Activated naive CD4-positive, alpha-beta T cell treated with anti-CD3 and anti-CD28 coated beads, Interleukin-2, amount 10 ng/mL, durations not matched to agents 7 days and 5 days (primary cell): ENCODE measurements around the gene WNT7A.
"Not testable (repeated sequence)": the region's sequence is repeated elsewhere in the genome, so short reads cannot be mapped to it uniquely, and the experiment has no call there.

Experiments
- CTCF ChIA-PET: fragments of 350-600 bp; sonication (Branson Sonifier 250); formaldehyde crosslinking; loops from one replicate; lab custom pipeline; 2021; ENCODE audit warnings: antibody characterized with exemption; lab: Charles Lee
- DNase-seq: peaks from one replicate; pipeline ENCODE4 v3.0.0-alpha.2; 2020
- H3K27ac Mint-ChIP-seq: one replicate; pipeline ENCODE4 v1.8.0; 2021; ENCODE audit warnings: mild to moderate bottlenecking, moderate library complexity, mixed read lengths
- H3K27me3 Mint-ChIP-seq: one replicate; pipeline ENCODE4 v1.8.0; 2021; ENCODE audit warnings: mild to moderate bottlenecking, mixed read lengths
- H3K36me3 Mint-ChIP-seq: one replicate; pipeline ENCODE4 v1.8.0; 2021; ENCODE audit warnings: mixed read lengths
- H3K4me1 Mint-ChIP-seq: one replicate; pipeline ENCODE4 v1.8.0; 2021; ENCODE audit warnings: mixed read lengths
- H3K4me3 Mint-ChIP-seq: one replicate; pipeline ENCODE4 v1.8.0; 2021; ENCODE audit warnings: mild to moderate bottlenecking, moderate library complexity, mixed read lengths
- H3K9me3 Mint-ChIP-seq: one replicate; pipeline ENCODE4 v1.8.0; 2021; ENCODE audit warnings: mixed read lengths

The WNT7A gene

DNA sequence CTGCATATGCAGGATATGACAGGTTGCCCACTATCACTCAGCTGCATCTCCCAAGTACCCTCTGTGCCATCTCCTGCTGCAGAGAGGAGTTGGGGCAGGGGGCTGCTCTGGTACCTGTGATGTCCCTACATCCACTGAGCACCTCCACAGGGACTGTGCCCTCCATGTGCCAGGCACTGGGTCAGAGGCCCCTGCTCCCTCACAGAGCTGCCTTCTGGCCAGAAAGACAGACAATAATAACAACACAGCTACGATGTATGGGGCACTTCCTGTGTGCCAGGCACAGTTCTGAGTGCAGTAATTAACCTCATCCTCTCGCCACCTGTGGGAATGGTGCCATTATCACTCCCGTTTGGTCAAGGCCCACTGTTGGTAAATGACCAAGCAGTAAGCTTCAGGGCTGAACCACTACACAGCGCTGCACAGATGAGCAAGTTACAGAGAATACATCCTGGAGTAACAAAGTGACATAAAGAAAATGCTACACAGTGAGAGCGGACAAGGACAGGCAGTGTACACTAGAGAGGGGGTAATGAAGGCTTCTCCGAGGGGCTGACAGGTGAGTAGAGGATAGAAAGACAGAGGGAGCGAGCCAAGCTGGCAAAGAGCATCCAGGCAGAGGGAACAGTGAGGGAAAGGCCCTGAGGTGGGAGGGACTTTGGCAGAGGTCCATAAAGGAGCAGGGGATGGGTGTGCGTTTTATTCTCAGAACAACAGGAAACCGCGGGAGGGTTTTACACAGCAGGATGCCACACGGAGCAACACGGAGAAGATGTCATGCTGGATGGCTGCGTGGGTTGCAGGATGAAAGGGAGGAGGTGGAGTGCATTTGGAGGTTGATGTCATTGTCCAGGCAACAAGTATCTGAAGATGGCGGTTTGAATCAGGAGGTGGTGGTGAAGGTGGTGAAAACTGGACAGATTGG, 13.6 kb downstream of the WNT7A start:
- peak overlapping the region; percentile 96 for H3K27ac Mint-ChIP-seq
- peaks cover 2% of the 10 kb centered on the region for H3K36me3 Mint-ChIP-seq
- CTCF ChIA-PET: interaction anchor here (0.7 to 2.1 kb wide), 6 partner anchors 12 to 215 kb away, joined by 3 to 12 read pairs (median 5); partner anchors contain the start of gene WNT7A
- peaks cover 57% of the 10 kb centered on the region for H3K4me1 Mint-ChIP-seq
- peaks cover 36% of the 10 kb centered on the region for H3K27me3 Mint-ChIP-seq
- peaks cover 4% of the 10 kb centered on the region for H3K9me3 Mint-ChIP-seq
- DNase-seq: peak; percentile 83
- H3K4me3 Mint-ChIP-seq: peak overlapping the region; percentile 31

DNA sequence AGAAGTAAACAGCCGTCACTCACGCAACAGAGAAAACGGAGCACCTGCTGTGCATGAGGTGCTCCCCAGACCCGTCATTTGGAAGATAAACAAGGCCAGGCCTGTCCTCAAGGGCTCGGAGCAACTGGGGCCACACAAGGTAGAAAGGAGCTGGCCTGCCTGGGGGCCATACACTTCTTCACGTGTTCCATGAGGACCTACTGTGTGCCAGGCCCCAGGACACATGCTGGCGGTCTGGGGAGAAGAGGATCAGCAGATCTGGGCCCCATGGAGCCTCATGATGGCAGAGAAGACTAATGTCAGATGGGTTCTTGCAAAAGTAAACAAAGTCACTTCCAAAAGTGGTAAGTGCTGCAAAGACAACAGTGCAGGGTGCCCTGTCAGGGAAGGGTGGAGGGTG, 14.3 kb downstream of the WNT7A start:
- CTCF ChIA-PET: interaction anchor here (0.7 to 2.1 kb wide), 4 partner anchors 11 to 214 kb away, joined by 3 to 12 read pairs (median 6); partner anchors contain the start of gene WNT7A
- H3K9me3 Mint-ChIP-seq: peaks cover 4% of the 10 kb centered on the region
- no peak for DNase-seq
- peaks cover 57% of the 10 kb centered on the region for H3K4me1 Mint-ChIP-seq
- peak overlapping the region; percentile 96 for H3K27ac Mint-ChIP-seq
- peaks cover 2% of the 10 kb centered on the region for H3K36me3 Mint-ChIP-seq
- no peak overlapping the region for H3K4me3 Mint-ChIP-seq
- peaks cover 42% of the 10 kb centered on the region for H3K27me3 Mint-ChIP-seq

DNA sequence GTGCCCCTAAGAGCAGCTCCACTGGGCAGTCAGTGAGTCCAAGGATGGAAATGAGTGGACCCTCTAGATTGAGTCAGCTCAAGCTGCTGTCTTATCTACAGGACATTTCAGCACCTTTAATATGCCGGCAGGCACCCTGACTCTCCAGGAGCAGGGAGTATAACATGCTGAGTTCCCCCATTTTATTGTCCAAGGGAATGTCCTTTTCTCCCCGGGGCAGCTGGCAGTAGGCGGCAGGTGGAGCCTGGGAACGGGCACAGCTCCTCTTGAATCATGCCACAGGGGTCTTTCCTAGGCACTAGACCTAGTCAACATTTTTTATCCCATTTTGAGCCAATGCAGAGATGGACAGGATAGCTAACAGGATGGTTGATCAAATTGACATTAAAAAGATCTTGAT, 14.8 kb downstream of the WNT7A start:
- Mint-ChIP-seq H3K27ac (peak overlapping the region; percentile 96), H3K36me3 (peaks cover 2% of the 10 kb centered on the region), H3K27me3 (peaks cover 45% of the 10 kb centered on the region), H3K9me3 (peaks cover 4% of the 10 kb centered on the region), H3K4me1 (peaks cover 57% of the 10 kb centered on the region), H3K4me3 (no peak overlapping the region)
- no peak for DNase-seq
- CTCF ChIA-PET: interaction anchor here (1.8 to 2.1 kb wide), 3 partner anchors 10 to 208 kb away, joined by 4 to 12 read pairs (median 7); partner anchors contain the start of gene WNT7A

DNA sequence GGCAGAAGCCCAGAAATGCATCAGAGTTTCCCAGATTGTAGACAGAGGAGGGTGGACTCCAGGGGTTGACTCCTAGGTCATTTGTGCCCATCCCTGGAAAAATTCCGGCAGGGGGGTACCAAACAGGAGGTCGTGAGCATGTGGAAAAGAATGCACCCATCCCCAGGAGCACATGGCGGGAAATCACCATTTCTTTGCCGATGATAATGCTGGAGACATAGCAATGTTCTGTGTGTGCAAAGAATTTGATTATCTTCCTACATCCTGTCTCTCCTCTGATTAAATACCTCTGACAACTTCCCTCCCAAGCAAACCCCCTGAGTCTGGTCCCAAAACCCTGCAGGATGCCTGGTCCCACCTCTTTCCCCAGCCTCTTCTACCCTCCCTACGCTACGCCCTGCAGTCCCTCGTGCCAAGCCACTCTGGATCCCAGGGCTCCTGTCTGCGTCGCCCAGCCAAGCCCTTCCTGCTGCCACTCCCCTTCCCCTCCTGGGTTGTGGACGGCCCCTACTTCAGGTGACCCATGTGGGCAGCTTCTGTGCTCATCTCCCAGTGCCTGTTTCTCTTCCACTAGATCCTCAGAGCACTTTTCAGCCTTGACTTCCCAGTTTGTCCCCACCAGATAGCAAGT, 15.8 kb downstream of the WNT7A start:
- DNase-seq: no peak
- Mint-ChIP-seq H3K27ac (peak overlapping the region; percentile 39), H3K4me1 (peaks cover 54% of the 10 kb centered on the region), H3K27me3 (peaks cover 39% of the 10 kb centered on the region), H3K36me3 (peaks cover 2% of the 10 kb centered on the region), H3K4me3 (no peak overlapping the region), H3K9me3 (peaks cover 4% of the 10 kb centered on the region)
- CTCF ChIA-PET: interaction anchor here (0.7 to 2.6 kb wide), 4 partner anchors 17 to 207 kb away, joined by 3 to 13 read pairs (median 6); no protein-coding TSS in a partner anchor

DNA sequence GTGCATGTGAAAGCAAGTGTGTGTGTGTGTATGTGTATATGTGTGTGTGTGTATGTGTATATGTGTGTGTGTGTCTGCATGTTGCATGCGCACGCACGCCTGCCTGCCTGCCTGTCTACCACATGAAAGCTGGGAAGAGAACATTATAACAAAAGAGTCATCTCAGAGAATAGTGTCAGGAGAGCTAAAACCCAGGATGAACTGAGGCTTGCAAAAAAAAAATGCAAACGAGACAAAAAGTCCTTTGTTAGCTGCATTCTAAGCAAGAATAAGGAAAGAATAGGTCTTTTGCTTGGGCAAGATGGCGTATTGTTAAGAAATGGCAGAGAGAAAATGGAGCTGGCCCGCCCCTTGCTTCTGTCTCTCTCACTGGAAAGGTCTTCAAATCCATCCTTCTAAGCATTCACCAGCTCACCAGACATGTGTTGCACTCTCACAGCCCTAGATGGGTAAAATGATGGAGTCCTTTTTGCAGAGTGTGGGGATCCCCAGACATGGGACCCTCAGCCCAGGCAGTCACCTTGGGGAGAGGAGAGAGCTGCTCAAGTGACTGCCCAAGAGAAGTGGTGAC, 16.4 kb downstream of the WNT7A start:
- CTCF ChIA-PET: interaction anchor here (0.7 to 2.6 kb wide), 4 partner anchors 18 to 206 kb away, joined by 3 to 13 read pairs (median 6); no protein-coding TSS in a partner anchor
- DNase-seq: no peak
- H3K9me3 Mint-ChIP-seq: peaks cover 4% of the 10 kb centered on the region
- H3K4me1 Mint-ChIP-seq: peaks cover 49% of the 10 kb centered on the region
- H3K27me3 Mint-ChIP-seq: peaks cover 39% of the 10 kb centered on the region
- H3K36me3 Mint-ChIP-seq: peaks cover 2% of the 10 kb centered on the region
- no peak overlapping the region for H3K4me3 Mint-ChIP-seq
- H3K27ac Mint-ChIP-seq: no peak overlapping the region

DNA sequence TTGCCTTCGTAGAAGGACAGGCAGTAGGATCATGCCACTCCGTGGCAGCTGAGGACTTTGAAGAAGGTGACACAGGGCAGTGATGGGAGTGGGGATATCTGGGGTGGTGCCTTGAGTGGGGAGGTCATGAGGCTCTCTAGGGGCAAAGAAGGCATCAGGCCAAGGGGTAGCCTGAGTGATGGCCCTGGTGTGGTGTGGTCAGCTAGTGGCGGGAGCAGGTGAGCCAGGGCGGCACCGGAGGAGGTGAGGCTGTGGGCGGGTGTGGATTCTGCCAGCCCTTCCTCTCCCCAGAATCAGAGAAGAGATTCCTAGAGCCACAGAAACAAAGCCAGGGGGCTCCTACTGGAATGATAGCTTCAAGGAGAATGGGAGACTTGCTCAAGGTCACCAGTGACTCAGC, 18.4 kb downstream of the WNT7A start:
- Mint-ChIP-seq H3K4me1 (peaks cover 30% of the 10 kb centered on the region), H3K36me3 (no peaks in the 10 kb centered on the region), H3K9me3 (no peaks in the 10 kb centered on the region), H3K27ac (no peak overlapping the region), H3K27me3 (peaks cover 53% of the 10 kb centered on the region), H3K4me3 (no peak overlapping the region)
- no peak for DNase-seq
- CTCF ChIA-PET: interaction anchor here (0.9 to 2.6 kb wide), 3 partner anchors 19 to 205 kb away, joined by 3 to 13 read pairs (median 7); partner anchors contain the start of gene WNT7A

DNA sequence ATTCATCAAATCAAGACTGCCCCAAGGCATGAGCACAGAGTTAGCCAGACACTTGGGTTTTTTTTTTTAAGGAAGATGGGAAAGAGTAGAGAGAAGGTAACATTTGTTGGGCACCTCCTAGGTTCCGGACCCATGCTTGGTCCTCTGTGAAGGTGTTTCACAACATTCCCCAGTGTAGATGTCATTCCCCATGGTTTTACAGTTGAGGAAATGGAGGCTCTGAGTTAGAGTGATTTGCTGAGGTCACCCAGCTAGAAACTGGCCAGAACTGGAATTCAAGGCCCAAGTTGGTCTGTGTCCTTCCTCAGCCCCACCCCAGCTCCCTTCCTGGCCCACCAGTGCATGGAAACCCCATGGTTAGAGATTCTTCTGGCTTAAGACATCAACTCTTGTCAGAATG, 19.9 kb downstream of the WNT7A start:
- H3K27ac Mint-ChIP-seq: no peak overlapping the region

DNA sequence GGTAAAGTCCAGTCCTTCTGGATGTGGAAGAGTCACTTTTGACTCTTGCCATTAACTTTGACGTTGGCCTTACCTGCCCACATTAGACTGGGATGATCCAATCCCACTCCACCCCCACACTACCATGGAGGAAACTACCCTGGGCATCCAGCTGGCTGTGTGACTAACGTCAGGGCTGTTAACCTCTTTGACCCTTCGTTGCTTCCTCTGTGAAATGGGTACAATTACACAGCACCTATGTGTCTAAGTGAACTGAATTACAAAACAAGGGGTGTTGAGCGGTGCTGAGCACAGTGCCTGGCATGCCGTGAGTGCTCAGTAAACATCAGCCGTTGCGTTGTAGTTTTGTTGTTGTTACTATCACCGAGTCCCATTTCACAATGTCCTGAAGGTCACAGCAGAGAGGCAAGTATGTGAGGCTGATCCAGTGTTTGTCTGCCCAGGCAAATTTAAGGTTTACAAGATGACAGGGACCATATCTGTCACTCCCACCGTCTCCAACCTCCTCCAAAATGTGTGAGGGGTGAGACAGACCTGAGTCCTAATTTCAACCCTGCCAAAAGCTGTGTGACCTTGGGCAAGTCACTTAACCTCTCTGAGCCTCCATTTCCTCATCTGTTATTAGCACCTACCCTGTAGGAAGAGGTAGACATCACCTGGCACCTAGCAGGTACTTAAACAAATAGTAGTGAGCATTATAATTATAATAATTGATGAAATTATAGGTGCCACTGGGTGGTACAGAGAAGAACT, 20.9 kb downstream of the WNT7A start:
- Mint-ChIP-seq H3K4me1 (peaks cover 10% of the 10 kb centered on the region), H3K27me3 (peaks cover 58% of the 10 kb centered on the region), H3K4me3 (no peak overlapping the region), H3K9me3 (no peaks in the 10 kb centered on the region), H3K27ac (no peak overlapping the region), H3K36me3 (no peaks in the 10 kb centered on the region)
- CTCF ChIA-PET: interaction anchor here (0.8 to 1.1 kb wide), 2 partner anchors 23 to 201 kb away, joined by 3 read pairs; no protein-coding TSS in a partner anchor
- DNase-seq: no peak

More for the DNA sequence above, 19.9 kb downstream of the WNT7A start:
- Mint-ChIP-seq H3K4me3 (no peak overlapping the region), H3K36me3 (no peaks in the 10 kb centered on the region), H3K4me1 (peaks cover 16% of the 10 kb centered on the region), H3K9me3 (no peaks in the 10 kb centered on the region), H3K27me3 (peaks cover 58% of the 10 kb centered on the region)
- CTCF ChIA-PET: interaction anchor here (1.9 kb wide), 1 partner anchor 20 kb away, joined by 7 read pairs; the partner anchor contains the start of gene WNT7A
- no peak for DNase-seq

DNA sequence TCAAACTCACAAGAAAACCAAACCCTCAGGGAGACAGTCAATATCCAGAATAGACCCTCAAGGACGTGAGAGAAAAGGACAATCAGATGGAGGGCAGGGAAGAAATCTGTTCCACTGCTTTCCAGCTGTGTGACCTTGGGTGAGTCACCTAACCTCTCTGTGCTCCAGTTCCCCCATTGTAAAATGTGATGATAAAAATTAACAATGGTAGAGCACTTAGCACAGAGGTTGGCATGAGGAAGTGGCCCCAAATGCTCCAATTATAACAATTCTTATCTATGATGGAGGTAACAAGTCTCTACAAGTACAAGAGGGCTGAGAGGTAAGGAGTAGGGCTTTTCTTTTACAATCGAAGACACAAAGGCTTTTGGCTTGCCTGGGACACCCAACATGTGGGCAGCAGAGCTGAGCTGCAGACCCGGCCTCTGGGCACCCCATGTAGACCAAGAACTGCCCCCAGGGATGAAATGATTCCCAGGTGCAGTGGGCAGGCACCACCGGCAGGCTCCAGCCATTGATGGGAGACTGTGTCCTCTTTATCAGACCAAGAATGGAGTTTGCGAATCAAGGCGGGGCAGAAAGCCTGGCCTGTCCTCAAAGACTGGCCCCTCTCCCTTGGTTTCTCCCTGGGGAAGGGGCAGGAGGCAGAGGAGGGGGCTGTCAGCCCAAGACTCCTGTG, 22.0 kb downstream of the WNT7A start:
- no peaks in the 10 kb centered on the region for H3K9me3 Mint-ChIP-seq
- no peaks in the 10 kb centered on the region for H3K36me3 Mint-ChIP-seq
- peaks cover 62% of the 10 kb centered on the region for H3K27me3 Mint-ChIP-seq
- DNase-seq: no peak
- H3K4me1 Mint-ChIP-seq: peaks cover 14% of the 10 kb centered on the region
- H3K27ac Mint-ChIP-seq: no peak overlapping the region
- CTCF ChIA-PET: interaction anchor here (0.8 to 1.1 kb wide), 3 partner anchors 24 to 202 kb away, joined by 3 read pairs; no protein-coding TSS in a partner anchor
- H3K4me3 Mint-ChIP-seq: no peak overlapping the region

DNA sequence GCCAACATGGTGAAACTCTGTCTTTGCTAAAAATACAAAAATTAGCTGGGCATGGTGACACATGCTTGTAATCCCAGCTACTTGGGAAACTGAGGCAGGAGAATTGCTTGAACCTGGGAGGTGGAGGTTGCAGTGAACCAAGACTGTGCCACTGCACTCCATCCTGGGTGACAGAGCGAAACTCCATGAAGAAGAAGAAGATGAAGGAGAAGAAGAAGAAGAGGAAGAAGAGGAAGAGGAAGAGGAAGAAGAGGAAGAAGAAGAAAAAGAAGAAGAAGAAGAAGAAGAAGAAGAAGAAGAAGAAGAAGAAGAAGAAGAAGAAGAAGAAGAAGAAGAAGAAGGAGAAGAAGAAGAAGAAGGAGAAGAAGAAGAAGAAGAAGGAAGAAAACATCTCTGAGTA, 23.2 kb downstream of the WNT7A start:
- Mint-ChIP-seq H3K27me3 (peaks cover 50% of the 10 kb centered on the region), H3K4me1 (peaks cover 16% of the 10 kb centered on the region)
- not testable (repeated sequence) for H3K9me3 Mint-ChIP-seq, DNase-seq, H3K27ac Mint-ChIP-seq, H3K36me3 Mint-ChIP-seq, H3K4me3 Mint-ChIP-seq
- CTCF ChIA-PET: interaction anchor here (1.0 to 1.1 kb wide), 2 partner anchors 24 to 201 kb away, joined by 3 read pairs; partner anchors contain the start of gene WNT7A

DNA sequence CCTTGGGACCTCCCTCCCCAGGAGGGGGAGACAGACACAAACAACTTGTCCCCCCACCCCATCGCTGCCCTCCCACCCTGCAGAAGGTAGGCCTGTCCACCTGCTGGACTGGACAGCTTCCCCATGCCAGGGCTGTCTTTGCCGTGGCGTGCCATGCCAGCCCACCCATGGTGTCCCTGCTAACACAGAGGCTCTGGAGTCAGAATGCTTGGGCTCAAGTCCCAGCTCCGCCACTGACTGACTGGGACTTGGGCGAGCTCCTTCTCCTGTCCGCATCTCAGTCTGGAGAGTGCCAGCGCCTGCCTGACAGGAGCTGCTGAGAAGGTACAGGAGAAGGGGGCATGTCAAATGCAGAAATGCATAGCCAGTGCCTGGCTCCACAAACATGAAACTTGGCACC, 23.9 kb downstream of the WNT7A start:
- CTCF ChIA-PET: interaction anchor here (1.0 kb wide), 1 partner anchor 24 kb away, joined by 3 read pairs; the partner anchor contains the start of gene WNT7A
- no peaks in the 10 kb centered on the region for H3K9me3 Mint-ChIP-seq
- H3K36me3 Mint-ChIP-seq: no peaks in the 10 kb centered on the region
- no peak overlapping the region for H3K4me3 Mint-ChIP-seq
- H3K27ac Mint-ChIP-seq: no peak overlapping the region
- DNase-seq: no peak
- H3K27me3 Mint-ChIP-seq: peaks cover 44% of the 10 kb centered on the region
- peaks cover 16% of the 10 kb centered on the region for H3K4me1 Mint-ChIP-seq

DNA sequence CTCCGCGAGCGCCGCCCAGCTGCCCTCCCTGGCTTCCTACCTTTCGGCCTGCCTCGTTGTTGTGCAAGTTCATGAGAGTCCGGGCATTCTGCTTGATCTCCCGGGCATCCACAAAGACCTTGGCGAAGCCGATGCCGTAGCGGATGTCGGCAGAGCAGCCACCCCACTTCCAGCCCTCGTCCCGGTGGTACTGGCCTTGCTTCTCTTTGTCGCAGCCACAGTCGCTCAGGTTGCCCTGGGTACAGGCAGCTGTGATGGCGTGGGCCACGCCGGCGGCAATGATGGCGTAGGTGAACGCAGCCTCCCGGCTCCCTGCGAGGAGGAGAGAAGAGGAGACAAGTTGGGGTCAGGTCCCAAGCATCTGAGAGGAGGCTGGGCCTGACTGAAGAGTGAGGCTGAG, 25.4 kb downstream of the WNT7A start:
- Mint-ChIP-seq H3K27me3 (peaks cover 36% of the 10 kb centered on the region), H3K4me3 (no peak overlapping the region), H3K4me1 (peaks cover 16% of the 10 kb centered on the region), H3K27ac (no peak overlapping the region), H3K9me3 (no peaks in the 10 kb centered on the region), H3K36me3 (no peaks in the 10 kb centered on the region)
- DNase-seq: no peak
- CTCF ChIA-PET: interaction anchor here (0.7 to 1.3 kb wide), 2 partner anchors 11 to 197 kb away, joined by 3 to 4 read pairs; no protein-coding TSS in a partner anchor
